Measurements from ENCODE around the gene PSMD13.

PSMD13 gene

DNA sequence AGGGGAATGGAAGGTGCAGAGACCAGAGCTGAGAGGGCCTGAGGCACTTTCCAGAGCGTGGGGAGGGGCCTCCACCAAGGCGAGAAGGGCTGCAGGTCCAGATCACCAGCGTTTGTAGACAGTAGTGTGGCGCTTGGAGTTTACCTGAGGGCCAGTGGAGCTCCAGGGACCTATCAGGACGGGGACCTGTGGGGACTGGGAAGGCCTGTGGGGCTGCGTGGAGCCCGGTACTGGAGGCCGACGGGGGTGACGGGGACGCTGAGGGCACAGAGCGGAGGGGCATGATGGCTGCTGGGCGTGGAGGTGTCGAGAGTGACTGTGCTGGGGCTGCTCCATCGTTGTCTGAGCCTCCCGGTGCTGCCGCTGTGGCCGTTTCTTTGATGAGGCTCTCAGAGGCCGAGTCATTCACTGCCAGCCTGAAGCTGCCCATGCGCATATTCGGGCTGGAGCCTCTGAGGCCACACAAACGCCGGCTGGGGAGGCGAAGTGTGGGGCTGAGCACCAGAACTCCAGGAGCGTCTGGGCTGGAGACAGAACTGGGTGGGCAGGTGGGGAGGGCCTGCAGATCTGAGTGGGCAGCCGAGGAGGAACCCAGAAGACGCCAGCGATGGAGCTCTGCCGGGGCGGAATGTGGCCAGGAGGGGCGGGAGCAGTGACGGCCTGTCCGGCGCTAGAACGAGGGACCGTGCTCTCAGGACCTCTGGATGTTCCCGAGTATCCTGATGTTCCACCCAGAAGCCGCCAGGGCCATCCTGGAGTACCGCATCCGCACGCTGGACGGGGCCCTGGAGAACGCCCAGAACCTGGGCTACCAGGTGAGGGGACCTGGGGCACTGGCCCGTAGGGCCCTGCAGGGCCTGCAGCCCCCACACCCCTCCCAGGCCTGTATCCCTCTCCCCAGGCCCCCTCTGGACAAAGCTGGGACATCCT, 54.8 kb downstream of the PSMD13 start:
- no peak overlapping the region for H3K4me3 ChIP-seq (ENCODE audit: control insufficient read depth, low read depth, low read length)
- TF ChIP-seq CTCF (conservative IDR thresholded peaks at IDR 0.05; ENCODE audit: control insufficient read depth, insufficient read depth, low read depth, low read length) = no peak
- DNase-seq (ENCODE audit: low read depth) = no peak

- TF ChIP-seq CTCF (conservative IDR thresholded peaks at IDR 0.05; ENCODE audit: control insufficient read depth, insufficient read depth, low read depth, low read length) = no peak
- no peak overlapping the region for H3K4me3 ChIP-seq (ENCODE audit: control insufficient read depth, low read depth, low read length)
- no peak for DNase-seq (ENCODE audit: low read depth)
Observed at GRCh38 chr11:292211-293121, 55.7 kb downstream of the PSMD13 start.

DNA sequence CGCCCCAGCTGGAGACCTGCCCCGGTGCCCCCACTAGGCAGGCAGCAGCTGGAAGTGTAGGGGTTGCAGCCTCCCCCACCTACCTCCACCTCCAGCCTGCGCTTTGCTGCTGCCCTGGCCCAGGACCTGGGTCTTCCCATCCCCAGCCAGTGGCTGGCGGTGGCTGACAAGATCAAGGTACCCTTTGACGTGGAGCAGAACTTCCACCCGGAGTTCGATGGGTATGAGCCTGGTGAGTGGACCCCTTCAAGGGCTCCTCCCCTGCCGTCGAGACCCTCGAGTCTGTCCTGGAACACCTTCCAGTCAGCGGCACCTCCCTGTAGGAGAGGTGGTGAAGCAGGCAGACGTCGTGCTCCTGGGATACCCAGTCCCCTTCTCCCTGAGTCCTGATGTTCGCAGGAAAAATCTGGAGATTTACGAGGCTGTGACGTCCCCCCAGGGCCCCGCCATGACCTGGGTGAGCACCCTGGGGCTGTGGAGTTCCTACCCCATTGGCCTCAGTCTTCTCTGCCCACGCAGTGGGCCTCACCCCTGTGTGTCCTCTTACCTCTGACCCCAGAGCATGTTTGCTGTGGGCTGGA, 56.6 kb downstream of the PSMD13 start:
- no peak for DNase-seq (ENCODE audit: low read depth)
- TF ChIP-seq CTCF (conservative IDR thresholded peaks at IDR 0.05; ENCODE audit: control insufficient read depth, insufficient read depth, low read depth, low read length) = no peak
- no peak overlapping the region for H3K4me3 ChIP-seq (ENCODE audit: control insufficient read depth, low read depth, low read length)

DNA sequence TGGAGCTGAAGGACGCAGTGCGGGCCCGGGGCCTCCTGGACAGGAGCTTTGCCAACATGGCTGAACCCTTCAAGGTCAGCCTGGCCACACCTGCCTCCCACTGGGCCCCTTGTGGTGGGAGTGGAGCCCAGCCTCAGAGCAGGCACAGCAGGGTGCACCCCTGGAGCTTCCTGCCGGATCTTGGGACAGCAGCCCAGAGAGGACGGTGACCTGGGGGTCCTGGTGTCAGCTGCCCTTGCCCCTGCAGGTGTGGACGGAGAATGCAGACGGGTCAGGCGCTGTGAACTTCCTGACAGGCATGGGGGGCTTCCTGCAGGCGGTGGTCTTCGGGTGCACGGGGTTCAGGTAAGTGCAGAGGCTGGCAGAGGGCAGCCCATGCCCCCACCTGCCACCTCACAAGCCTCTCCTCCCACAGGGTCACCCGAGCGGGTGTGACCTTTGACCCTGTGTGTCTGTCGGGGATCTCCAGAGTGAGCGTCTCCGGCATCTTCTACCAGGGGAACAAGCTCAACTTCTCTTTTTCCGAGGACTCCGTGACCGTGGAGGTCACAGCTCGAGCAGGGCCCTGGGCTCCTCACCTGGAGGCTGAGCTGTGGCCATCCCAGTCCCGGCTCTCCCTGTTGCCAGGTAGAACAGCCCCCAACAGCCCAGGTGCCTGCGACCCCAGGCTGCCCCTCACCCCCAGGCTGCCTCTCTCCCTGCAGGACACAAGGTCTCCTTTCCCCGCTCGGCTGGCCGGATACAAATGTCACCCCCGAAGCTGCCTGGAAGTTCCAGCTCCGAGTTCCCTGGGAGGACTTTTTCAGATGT, 57.3 kb downstream of the PSMD13 start:
- TF ChIP-seq CTCF (conservative IDR thresholded peaks at IDR 0.05; ENCODE audit: control insufficient read depth, insufficient read depth, low read depth, low read length) = no peak
- no peak for DNase-seq (ENCODE audit: low read depth)

GRCh38 chr11:294780-295179, 58.0 kb downstream of the PSMD13 start:
- no peak overlapping the region for H3K4me3 ChIP-seq (ENCODE audit: control insufficient read depth, low read depth, low read length)
- DNase-seq (ENCODE audit: low read depth) = no peak
- no peak for TF ChIP-seq CTCF (conservative IDR thresholded peaks at IDR 0.05; ENCODE audit: control insufficient read depth, insufficient read depth, low read depth, low read length)

More for the DNA sequence above, 57.3 kb downstream of the PSMD13 start:
- no peak overlapping the region for H3K4me3 ChIP-seq (ENCODE audit: control insufficient read depth, low read depth, low read length)

Measured in fibroblast of mammary gland (primary cell).